NCI-H748 (cell line): ENCODE data around the gene KLK4.
A peak's percentile ranks its signal among the peaks of the same experiment; 100 is the strongest.

Source experiments
- DNase-seq: peaks from one replicate; lab custom pipeline; 2025; ENCODE audit not compliant: unreplicated experiment; lab: John Stamatoyannopoulos, UW

The KLK4 gene, protein sequence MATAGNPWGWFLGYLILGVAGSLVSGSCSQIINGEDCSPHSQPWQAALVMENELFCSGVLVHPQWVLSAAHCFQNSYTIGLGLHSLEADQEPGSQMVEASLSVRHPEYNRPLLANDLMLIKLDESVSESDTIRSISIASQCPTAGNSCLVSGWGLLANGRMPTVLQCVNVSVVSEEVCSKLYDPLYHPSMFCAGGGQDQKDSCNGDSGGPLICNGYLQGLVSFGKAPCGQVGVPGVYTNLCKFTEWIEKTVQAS

DNA sequence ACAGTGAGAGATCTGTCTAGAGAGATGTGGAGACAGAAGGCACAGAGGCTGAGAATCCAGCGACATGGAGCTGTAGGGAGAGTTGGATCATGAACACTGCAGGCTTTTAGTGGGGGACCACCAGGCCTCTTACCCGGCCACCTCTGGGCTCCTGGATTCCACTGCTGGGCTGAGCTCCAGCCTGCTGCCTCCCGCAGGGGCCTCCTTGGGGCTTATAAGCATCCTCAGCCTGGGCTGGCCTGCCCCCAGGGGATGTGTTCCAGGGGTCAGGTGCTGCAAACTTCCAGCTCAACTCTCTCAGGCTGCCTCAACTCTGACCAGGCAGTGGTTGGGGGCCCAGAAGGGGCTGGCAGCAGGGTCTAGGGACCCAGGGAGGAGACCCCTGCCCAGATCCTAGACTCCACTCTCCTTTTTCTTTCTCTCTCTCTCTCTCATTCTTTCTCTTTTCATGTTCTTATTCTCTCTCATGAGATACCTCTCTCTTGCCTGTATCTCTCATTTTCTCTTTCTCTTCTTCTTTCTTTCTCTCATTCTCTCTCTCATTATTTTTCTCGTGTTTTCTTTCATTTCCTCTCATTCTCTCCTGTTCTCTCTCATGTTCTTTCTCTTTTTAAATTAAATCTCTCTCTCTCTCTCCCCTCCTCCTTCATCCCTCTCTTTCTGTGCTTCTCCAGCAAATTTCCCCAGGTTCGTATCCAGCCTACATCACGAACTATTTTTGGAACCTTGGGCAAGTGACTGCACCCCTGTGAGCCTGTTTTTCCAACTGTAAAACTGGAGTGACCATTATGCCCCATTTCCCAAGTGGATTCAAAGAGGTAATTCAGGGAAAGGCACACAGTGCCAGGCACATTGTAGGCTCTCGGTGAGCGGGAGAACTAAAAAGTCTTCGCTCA is at the start of gene KLK4:
TSS of gene KLK4 (minus strand) at position 190 of the 896 bp plus-strand sequence. CDS start 657 bp downstream, outside the sequence.
- no peak for DNase-seq

DNA sequence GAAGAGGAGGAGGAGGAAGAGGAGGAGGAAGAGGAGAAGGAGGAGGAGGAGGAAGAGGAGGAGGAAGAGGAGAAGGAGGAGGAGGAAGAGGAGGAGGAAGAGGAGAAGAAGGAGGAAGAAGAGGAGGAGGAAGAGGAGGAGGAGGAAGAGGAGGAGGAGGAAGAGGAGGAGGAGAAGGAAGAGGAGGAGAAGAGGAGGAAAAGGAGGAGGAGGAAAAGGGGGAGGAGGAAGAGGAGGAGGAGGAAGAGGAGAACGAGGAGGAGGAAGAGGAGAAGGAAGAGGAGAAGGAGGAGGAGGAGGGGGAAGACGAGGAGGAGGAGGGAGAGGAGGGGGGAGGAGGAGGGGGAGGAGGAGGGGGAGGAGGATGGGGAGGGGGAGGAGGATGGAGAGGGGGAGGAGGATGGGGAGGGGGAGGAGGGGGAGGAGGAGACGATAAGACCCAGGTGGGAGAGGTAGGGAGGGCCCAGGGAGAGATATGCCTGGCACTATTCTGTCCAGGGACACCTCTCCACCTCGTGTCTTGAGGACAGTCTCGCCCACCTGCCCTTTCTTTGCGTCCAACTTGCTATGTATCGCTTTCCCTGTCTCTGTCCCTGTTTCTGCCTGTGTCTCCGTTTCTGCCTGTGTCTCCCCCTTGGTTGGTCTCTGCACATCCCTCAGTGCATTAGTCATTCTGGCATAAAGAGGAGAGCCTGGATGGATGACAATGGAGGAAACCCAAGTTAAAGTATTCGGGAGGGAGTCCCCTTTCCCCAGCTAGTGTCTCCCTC is 48.7 kb upstream of the KLK4 start:
- DNase-seq = no peak

DNA sequence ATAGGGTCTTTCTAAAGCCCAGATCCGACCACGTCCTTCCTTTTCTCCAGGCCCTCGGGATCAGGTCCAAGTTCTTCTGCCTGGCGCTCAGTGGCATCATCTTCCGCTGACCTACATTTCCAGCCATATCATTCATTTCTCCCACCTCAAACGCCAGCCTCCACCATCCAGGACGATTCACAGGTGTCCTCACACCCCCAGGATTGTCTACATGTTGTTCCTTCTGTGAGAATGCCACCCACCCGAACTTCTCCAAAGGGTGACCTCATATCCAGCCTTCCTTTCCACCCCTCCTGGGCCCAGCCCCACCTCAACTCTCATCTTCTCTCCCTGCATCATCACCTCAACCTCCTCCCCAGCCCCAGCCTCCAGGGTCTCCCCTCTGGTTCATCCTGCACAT is 46.4 kb upstream of the KLK4 start:
- no peak for DNase-seq

DNA sequence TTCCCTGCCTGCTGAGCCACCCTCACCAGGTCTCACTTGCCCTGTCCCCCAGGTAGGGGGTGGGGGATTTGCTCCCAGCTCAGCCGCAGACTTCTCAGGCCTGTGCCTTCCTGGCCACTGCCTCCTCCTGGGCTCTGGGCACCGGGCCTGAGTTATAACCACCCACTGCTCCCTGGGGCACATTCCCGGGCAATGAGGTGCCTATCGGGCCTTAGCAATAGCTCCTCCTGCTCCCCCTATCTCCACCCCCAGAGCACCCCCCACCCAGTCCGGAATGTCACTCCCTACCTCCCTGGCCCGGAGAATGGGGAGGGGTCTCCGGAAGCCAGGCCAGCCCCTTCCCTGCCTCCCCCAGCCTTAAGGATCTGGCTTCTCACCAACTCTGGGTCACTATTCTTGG is 41.7 kb upstream of the KLK4 start, which contains the start of gene KLK5:
TSS of gene KLK5 (minus strand) at position 129 of the 400 bp plus-strand sequence. CDS start 381 bp downstream, outside the sequence.
- no peak for DNase-seq

DNA sequence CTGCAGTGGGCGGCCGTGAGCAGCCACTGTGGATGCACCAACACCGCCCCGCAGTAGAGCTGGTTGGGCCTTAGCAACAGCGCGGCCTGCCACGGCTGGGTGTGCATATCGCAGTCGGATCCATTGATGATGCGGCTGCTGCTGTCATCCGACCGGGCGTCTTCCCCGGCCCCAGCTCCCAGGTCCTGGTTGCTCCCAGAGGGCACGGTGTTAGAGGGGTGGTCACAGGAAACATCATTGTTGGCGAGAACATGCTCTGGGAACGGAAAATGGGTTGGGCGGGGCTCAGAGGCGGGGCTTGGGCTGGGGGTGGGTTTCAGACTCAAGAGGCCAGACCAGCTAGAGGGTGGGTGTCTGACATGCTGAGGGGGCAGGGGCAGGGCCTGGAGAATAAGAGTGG is 38.7 kb upstream of the KLK4 start:
- DNase-seq = no peak

DNA sequence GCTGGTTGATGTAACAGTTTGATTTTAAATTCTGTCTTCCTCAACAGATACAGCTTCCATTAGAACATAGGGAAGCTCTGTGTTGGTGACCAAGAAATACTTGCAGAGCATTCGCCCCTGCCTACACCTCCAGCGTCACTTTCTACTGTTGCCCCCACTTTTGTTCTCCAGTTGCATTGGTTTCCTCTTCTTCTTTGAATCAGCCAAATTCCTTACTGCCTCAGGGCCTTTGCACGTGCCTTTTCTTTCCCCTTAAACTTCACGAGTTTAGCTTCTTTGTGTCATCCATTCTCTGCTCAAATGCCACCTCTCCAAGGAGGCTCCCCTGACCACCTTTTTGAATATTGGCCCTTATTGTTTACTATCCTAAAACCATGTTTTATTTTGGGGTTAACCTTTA is 35.9 kb upstream of the KLK4 start:
- DNase-seq = no peak

DNA sequence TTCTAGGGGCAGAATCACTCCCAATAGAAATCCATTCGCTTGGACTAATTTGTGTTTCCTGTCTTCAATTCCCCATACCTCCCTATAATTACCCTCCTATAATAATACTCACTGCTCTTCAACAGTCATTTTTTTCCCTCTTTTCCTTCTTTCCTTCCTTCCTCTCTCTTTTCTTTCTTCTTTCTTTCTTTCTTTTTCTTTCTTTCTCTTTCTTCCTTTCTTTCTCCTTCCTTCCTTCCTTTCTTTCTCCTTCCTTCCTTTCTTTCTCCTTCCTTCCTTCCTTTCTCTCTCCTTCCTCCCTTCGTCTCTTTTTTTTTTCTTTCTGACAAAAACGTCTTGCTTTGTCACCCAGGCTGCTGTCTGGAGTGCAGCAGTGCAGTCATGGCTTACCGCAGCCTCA is 33.6 kb upstream of the KLK4 start:
- no peak for DNase-seq

DNA sequence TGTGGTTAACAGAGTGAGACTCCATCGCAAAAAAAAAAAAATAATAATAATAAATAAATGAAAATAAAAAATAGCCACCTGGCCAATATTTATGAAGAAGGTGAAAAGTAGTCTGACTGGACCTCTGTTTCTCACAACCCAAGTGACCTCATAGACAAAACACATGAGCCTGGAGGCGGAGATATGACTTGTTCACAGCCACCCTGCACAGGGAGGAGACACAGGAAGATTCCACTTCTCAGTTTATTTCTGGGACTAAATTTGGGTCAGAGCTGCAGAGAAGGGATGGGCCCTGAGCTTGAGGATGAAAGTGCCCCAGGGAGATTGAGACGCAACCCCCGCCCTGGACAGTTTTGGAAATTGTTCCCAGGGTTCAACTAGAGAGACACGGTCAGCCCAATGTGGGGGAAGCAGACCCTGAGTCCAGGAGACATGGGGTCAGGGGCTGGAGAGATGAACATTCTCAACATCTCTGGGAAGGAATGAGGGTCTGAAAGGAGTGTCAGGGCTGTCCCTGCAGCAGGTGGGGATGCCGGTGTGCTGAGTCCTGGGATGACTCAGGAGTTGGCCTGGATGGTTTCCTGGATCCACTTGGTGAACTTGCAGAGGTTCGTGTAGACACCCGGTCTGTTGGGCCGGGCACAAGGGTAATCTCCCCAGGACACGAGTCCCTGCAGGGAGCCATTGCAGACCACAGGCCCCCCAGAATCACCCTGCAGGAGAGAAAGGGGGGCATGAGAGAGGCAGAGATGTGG is 32.1 kb upstream of the KLK4 start:
- DNase-seq = no peak

DNA sequence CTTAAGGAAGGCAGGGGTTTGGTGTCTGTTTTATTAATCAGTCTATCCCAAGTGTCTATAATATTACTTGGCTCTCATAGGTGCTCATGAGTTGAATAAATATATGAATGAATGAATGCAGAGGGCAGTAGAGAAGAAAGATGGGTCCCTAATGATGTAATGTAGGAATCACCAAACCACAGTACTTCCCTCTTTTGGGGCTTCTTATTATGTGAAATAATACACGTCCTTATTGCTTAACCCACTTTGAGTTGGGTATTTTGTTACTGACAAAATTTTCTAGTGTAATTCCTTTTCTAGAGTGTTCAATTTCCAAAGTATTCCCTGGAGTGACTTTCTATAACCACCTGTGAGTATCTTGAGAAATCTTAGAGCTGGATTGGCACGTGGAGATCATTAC is 28.4 kb upstream of the KLK4 start:
- DNase-seq = no peak

DNA sequence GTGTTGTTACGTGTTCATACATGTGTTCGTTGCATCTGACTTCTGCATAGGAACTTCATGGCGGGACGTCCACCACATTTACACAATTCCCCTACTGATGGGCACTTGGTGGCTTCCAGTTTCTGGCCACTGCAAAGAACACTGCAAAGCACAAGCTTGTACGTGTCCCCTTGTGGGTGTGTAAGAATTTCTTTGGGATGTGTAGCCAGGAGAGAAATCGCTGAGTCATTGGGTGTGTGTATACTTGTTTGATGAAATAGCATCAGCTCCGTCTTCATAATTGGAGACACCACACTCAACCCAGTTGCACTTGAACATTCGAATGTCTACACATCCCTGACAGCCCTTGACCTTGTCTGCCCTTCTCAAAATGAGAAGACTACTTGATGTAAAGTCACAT is 22.4 kb upstream of the KLK4 start:
- DNase-seq = no peak

DNA sequence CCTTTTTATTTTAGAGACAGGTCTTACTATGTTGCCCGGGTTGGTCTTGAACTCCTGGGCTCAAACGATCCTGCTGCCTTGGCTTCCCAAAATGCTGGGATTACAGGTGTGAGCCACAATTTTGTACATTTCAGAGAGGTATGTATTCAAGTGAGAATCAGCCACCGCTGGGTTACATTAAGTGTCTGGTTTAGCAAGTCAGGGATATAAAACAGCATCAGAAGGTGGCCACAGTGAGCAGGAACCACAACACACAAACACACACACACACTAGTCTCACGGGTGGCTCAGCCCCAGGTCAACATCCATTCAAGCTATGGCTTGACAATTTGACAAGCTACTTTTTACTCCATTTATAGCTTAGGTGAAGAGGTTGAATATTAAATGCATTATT is 21.5 kb upstream of the KLK4 start:
- no peak for DNase-seq

DNA sequence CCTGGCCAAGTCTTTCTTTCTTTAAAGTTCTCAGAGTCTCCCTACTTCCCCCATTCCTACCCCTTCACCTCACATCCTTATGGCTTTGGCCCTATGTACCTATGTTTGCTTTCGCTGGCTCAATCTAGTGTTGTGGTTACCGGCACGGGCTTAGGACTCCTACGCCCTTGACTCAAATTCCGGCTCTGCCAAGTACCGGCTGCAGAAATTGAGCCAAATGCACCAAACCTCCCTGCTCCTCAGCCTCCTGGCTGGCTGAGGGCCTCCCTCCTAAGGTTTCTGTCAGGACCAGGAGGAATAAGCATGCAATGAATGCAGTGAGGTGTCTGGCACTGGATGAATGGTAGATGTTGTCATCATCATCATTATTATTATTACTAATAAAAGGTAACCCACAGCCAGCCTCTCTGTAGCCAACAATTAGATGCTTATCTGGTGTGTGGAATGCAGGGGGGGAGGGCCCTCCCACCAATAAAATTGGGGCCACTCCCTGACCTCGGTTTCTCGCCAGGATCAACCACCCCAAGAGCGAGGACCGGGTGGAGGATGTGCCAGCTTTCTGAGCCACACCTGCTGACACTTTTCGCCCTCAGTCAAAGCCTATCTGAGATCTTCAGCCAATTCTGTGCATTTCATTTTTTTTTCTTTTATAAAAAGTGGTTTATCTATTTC is 21.0 kb upstream of the KLK4 start:
- DNase-seq = no peak

DNA sequence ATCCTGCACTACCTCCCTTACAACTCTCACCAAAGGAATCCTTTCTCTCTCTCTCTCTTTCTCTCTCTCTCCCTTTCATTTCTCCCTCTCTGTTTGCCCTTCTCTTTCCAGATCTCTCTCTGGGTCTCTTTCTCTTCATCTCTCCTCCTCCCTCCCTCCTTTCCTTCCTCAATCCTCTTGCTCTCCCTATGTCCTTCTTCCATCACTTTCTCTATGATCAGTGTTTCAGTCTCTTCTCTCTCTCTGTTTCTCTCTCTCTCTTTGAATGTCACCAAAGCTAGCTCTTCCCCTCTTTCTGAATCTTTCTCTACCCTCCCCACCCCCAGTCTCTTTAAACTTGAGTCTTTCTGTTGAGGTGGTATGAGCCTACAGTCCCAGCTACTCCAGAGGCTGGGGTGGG is 19.8 kb upstream of the KLK4 start:
- DNase-seq = no peak

DNA sequence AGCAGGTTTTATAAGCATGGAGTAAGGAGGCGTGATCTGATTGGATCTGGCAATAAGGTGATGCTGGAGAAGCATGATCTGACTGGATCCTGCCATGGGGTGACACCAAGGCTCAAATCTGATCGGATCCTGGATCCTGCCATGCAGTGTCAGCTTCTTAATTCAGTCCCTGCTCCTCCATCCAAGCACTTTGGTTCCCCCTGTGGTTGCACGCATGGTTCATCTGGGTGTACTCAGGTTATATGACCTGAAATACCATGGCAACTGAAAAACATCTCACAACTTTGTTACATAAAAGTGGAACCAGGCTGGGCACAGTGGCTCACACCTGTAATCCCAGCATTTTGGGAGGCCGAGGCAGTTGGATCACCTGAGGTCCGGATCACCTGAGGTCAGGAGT is 17.6 kb upstream of the KLK4 start:
- peak; percentile 54 for DNase-seq

DNA sequence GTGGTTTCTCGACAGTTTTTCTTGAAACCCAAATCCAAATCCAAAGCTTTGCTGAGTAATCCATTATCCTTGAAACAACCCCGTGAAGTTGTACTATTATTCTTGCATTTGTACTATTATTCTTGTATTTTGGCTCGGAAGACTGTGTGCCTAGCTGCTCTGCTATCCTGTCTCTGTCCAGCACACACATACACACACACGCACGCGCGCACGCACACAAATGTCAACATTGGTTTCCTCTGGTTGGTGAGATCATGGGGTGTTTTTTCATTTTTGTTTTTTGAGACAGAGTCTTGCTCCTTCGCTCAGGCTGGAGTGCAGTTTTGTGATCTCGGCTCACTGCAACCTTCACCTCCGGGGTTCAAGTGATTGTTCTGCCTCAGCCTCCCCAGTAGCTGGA is 14.9 kb upstream of the KLK4 start:
- DNase-seq = peak; percentile 17

DNA sequence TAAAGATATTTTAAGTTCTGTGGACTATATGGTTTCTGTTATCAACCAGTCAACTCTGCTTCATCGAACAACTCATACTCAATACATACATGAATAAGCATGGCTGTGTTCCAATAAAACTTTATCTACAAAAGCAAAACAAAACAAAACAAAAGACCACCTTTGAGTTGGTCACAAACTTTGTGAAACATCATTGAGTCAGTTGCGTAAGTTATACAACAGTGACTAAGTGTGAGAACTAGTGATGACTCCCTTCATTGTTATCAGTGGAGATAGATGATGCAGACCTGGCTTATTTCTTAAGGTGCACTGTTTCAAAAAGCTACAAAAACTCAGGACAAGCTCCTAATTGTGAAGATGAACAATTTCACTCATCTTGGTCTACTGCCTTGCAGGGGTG is 14.5 kb upstream of the KLK4 start:
- no peak for DNase-seq

DNA sequence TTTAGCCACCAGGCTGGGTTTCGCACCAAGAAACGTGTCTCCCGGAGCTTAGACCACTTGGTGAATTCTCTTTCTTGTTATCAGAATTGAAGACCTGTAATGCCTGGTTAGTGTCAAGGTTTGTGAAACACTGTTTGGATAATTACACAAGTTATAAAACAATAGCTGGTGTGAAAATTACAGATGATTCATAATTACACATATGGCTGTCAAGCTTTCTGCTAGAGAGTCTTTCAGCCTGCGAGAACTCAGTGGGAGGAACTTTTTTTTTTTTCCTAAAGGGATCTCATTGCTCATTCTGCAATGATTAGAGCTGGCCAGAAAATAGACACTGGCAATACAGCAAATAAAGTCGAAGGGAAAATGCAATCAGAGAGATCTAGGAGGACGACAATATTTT is 13.4 kb upstream of the KLK4 start:
- DNase-seq = no peak

DNA sequence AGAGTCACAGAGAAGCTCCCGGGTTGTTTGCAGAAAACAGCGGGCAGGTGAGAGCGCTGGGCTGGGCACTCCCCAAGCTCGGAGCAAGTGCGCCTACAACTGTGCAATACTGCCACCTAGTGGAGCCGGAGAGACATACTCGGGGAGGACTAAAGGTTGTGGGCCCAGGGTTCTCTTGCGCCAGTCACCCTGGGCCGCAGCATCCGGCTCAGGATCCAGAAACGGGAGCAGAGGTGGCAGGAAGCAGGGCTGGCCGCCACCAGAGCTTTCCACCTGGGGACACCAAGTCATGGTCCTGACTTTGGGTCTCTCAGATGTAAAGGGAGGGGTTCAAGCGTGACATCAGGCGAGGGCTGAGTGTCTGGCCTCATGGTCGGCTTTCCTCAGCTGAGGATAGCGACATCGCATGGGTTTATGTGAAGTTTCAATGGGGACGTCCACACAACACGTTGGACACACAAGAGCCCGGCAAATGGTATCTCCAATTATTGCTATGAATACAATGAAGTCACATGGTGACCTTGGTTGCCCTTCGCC is 11.2 kb upstream of the KLK4 start:
- peak; percentile 92 for DNase-seq

DNA sequence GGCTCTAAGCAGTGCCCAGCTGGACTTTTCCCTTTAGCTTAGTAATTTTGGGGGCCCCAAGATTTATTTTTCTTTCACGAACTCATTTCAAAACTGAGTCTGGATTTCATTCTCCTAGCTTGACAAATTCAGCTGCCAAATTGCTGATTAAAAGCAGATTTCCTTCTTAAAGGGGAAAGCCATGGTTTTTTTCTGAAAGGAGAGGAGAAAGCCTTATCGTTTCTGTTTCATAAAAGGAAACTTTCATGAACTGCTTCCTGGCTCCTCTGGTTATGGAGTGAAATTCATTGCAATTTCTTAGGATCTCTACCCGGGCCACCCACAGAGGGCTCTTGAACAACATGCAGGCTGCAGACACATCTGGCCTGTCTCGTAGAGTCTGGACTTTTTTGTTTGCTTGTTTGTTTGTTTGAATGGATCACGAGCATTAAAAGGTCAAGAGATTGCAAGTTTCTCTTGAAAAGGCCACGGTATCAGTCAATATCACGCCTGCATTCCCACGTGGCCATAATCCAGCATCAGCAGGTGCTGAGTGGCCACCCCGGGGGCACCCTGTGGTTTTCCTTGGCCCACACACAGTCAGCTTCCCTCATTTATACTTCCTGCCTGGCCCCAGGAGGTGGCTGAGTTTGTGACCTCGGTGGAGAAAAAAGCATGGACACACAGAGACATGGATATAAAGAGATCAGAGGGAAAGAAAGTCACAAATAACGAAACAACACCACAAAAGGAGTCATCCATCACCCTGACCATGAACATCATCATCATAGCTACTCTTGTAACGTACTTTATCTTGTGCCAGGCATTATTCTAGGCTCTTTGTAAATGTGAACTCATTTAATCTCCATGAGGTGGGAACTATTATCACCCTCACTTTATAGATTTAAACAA is 10.5 kb upstream of the KLK4 start:
- peak; percentile 62 for DNase-seq
